ENCODE data around the gene ATP11A. TPM values are rescaled to one million over a fixed set of nuclear protein-coding genes. Genes with fewer than 3 reads are reported as not detected.

ATP11A gene
- total and polyA plus RNA-seq, 9 of the 15 experiments (the other 6 are each of a cell fraction or from before 2014, with no cell fraction given), result 0.38 to 34.2 (median 4.2) TPM

DNA sequence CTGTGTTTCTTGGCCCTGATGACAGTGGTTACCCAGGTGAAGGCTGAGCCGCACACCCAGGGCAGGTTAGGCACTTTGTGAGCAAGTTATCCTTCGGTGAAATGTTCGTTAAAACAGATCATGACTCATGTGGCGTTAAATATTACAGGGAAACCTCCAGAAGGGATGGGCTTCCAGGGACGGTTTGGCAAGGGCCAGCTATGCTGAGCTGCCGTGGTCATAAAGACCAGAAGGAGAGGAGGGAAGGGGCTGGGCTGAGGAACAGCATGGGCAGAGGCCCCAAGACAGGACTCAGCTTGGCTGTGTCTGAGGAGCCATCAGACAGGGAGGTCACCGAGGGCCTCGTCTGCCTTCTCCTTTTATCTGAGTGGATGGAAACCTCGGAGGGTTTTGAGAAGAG, 47.5 kb downstream of the ATP11A start (continued):
- TF ChIP-seq, protein P1, sequence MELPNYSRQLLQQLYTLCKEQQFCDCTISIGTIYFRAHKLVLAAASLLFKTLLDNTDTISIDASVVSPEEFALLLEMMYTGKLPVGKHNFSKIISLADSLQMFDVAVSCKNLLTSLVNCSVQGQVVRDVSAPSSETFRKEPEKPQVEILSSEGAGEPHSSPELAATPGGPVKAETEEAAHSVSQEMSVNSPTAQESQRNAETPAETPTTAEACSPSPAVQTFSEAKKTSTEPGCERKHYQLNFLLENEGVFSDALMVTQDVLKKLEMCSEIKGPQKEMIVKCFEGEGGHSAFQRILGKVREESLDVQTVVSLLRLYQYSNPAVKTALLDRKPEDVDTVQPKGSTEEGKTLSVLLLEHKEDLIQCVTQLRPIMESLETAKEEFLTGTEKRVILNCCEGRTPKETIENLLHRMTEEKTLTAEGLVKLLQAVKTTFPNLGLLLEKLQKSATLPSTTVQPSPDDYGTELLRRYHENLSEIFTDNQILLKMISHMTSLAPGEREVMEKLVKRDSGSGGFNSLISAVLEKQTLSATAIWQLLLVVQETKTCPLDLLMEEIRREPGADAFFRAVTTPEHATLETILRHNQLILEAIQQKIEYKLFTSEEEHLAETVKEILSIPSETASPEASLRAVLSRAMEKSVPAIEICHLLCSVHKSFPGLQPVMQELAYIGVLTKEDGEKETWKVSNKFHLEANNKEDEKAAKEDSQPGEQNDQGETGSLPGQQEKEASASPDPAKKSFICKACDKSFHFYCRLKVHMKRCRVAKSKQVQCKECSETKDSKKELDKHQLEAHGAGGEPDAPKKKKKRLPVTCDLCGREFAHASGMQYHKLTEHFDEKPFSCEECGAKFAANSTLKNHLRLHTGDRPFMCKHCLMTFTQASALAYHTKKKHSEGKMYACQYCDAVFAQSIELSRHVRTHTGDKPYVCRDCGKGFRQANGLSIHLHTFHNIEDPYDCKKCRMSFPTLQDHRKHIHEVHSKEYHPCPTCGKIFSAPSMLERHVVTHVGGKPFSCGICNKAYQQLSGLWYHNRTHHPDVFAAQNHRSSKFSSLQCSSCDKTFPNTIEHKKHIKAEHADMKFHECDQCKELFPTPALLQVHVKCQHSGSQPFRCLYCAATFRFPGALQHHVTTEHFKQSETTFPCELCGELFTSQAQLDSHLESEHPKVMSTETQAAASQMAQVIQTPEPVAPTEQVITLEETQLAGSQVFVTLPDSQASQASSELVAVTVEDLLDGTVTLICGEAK (IDR thresholded peaks at IDR 0.05), result no peak
- TF ChIP-seq, protein P1 (CRISPR knock-in tag; IDR thresholded peaks at IDR 0.05), result no peak
- TF ChIP-seq SNIP1 (IDR thresholded peaks at IDR 0.05; ENCODE audit: low read depth), result no peak
- TF ChIP-seq, protein P2, sequence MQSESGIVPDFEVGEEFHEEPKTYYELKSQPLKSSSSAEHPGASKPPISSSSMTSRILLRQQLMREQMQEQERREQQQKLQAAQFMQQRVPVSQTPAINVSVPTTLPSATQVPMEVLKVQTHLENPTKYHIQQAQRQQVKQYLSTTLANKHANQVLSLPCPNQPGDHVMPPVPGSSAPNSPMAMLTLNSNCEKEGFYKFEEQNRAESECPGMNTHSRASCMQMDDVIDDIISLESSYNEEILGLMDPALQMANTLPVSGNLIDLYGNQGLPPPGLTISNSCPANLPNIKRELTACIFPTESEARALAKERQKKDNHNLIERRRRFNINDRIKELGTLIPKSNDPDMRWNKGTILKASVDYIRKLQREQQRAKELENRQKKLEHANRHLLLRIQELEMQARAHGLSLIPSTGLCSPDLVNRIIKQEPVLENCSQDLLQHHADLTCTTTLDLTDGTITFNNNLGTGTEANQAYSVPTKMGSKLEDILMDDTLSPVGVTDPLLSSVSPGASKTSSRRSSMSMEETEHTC (IDR thresholded peaks at IDR 0.05), result no peak
